ENCODE data around the gene IFITM5.
"Not testable (repeated sequence)": the region's sequence is repeated elsewhere in the genome, so short reads cannot be mapped to it uniquely, and the experiment has no call there.

Gene IFITM5

GRCh38 chr11:311013-311748 lies 11.9 kb upstream of the IFITM5 start:
- not testable (repeated sequence) for DNase-seq

- peak in 1 of 2 experiments; percentile 27 for DNase-seq
Observed at GRCh38 chr11:309979-310572, 10.8 kb upstream of the IFITM5 start.

GRCh38 chr11:308740-309665 lies 9.7 kb upstream of the IFITM5 start:
- DNase-seq = not testable (repeated sequence)

GRCh38 chr11:307766-308708 lies 8.7 kb upstream of the IFITM5 start, which contains the start of gene IFITM2:
IFITM2 (plus strand) TSS chr11:307816; CDS start chr11:308193, 377 bp downstream.
- DNase-seq = peak in 1 of 2 experiments; percentile 37

- DNase-seq = no peak
Observed at GRCh38 chr11:306645-307371, 7.5 kb upstream of the IFITM5 start.

GRCh38 chr11:305844-306211 lies 6.5 kb upstream of the IFITM5 start:
- DNase-seq = no peak

- DNase-seq = peak in 1 of 2 experiments; percentile 57
Observed at GRCh38 chr11:304915-305843, 5.9 kb upstream of the IFITM5 start.

- no peak for DNase-seq
Observed at GRCh38 chr11:304061-304506, 4.8 kb upstream of the IFITM5 start.

- no peak for DNase-seq
Observed at GRCh38 chr11:303363-303762, 4.0 kb upstream of the IFITM5 start.

GRCh38 chr11:299951-300735 lies 817 bp upstream of the IFITM5 start:
- DNase-seq = no peak

- no peak for DNase-seq
Observed at GRCh38 chr11:298406-299065, 790 bp downstream of the IFITM5 start.

GRCh38 chr11:297586-298405 lies 1.5 kb downstream of the IFITM5 start:
- DNase-seq = no peak

GRCh38 chr11:297051-297585 lies 2.2 kb downstream of the IFITM5 start:
- DNase-seq = no peak

GRCh38 chr11:296171-297050 lies 2.9 kb downstream of the IFITM5 start:
- no peak for DNase-seq

GRCh38 chr11:295351-296170 lies 3.8 kb downstream of the IFITM5 start:
- DNase-seq = no peak

- DNase-seq = no peak
Observed at GRCh38 chr11:294780-295179, 4.5 kb downstream of the IFITM5 start.
